WTC11 (cell line): Measurements from ENCODE around the gene SHC3. TPM values are rescaled to one million over a fixed set of nuclear protein-coding genes. Genes with fewer than 3 reads are reported as not detected.

Source experiments
- ATAC-seq: fragments of 200-7000 bp; cut with Tn5 transposase; 2 replicates; pipeline ENCODE4 v1.10.0; 2021; ENCODE audit warnings: mild to moderate bottlenecking, moderate library complexity
- CTCF ChIA-PET: fragments of 300-600 bp; sonication (Branson Sonifier 250); formaldehyde crosslinking; loops from one replicate; lab custom pipeline; 2021; ENCODE audit warnings: antibody characterized with exemption; lab: Charles Lee
- POLR2A ChIA-PET: fragments of 350-600 bp; sonication (Branson Sonifier 250); formaldehyde crosslinking; loops from one replicate; lab custom pipeline; 2021; ENCODE audit warnings: antibody characterized with exemption; lab: Charles Lee
- DNase-seq: peaks from one replicate; pipeline ENCODE4 v3.0.0; 2021; ENCODE audit warnings: low spot score
- H3K27ac Mint-ChIP-seq: 2 replicates; pipeline ENCODE4 v1.8.0; 2021; ENCODE audit warnings: mixed read lengths
- H3K27me3 Mint-ChIP-seq: 2 replicates; pipeline ENCODE4 v1.8.0; 2021; ENCODE audit warnings: low read depth, mild to moderate bottlenecking, moderate library complexity, mixed read lengths
- H3K36me3 Mint-ChIP-seq: 2 replicates; pipeline ENCODE4 v1.8.0; 2021; ENCODE audit warnings: mixed read lengths
- H3K4me1 Mint-ChIP-seq: 2 replicates; pipeline ENCODE4 v1.8.0; 2022; ENCODE audit warnings: mixed read lengths
- H3K4me3 Mint-ChIP-seq: 2 replicates; pipeline ENCODE4 v1.8.0; 2021; ENCODE audit warnings: mild to moderate bottlenecking, moderate library complexity, mixed read lengths
- H3K9me3 Mint-ChIP-seq: 2 replicates; pipeline ENCODE4 v1.8.0; 2021; ENCODE audit warnings: mixed read lengths
- AFF4 ChIP-seq: sonication (generic); formaldehyde crosslinking; IDR thresholded peaks from 2 replicates; pipeline ENCODE4 v1.8.1; 2023; ENCODE audit warnings: mild to moderate bottlenecking, missing genetic modification reagents, borderline replicate concordance
- ATF2 ChIP-seq: sonication (generic); formaldehyde crosslinking; IDR thresholded peaks from 2 replicates; pipeline ENCODE4 v1.8.1; 2022; ENCODE audit warnings: low read depth, missing genetic modification reagents, borderline replicate concordance
- GABPB1 ChIP-seq: sonication (generic); formaldehyde crosslinking; IDR thresholded peaks from 2 replicates; pipeline ENCODE4 v1.8.1; 2023; ENCODE audit warnings: mild to moderate bottlenecking, missing genetic modification reagents
- MAX ChIP-seq: sonication (generic); formaldehyde crosslinking; IDR thresholded peaks from 2 replicates; pipeline ENCODE4 v1.8.0; 2022; ENCODE audit warnings: mild to moderate bottlenecking, missing genetic modification reagents
- MXD4 ChIP-seq: fragments of 250-450 bp; sonication (Bioruptor Pico); IDR thresholded peaks from 2 replicates; pipeline ENCODE4 v1.8.0; 2021; ENCODE audit warnings: mild to moderate bottlenecking, moderate library complexity, borderline replicate concordance
- MYBL2 ChIP-seq: sonication (generic); formaldehyde crosslinking; IDR thresholded peaks from 2 replicates; pipeline ENCODE4 v1.8.1; 2023; ENCODE audit warnings: mild to moderate bottlenecking, moderate library complexity, missing genetic modification reagents
- NFATC4 ChIP-seq: fragments of 250-450 bp; sonication (Bioruptor Pico); IDR thresholded peaks from 2 replicates; pipeline ENCODE4 v1.9.0; 2021; ENCODE audit warnings: mild to moderate bottlenecking
- NFE2L1 ChIP-seq: sonication (generic); formaldehyde crosslinking; IDR thresholded peaks from 2 replicates; pipeline ENCODE4 v1.8.1; 2023; ENCODE audit warnings: missing genetic modification reagents
- NR3C1 ChIP-seq: sonication (generic); formaldehyde crosslinking; conservative IDR thresholded peaks from 2 replicates; pipeline ENCODE4 v1.8.1; 2023; ENCODE audit warnings: low read depth, mild to moderate bottlenecking, missing genetic modification reagents
- SP1 ChIP-seq: sonication (generic); formaldehyde crosslinking; conservative IDR thresholded peaks from 2 replicates; pipeline ENCODE4 v1.8.1; 2022; ENCODE audit warnings: missing genetic modification reagents
- ZBTB21 ChIP-seq: sonication (generic); formaldehyde crosslinking; IDR thresholded peaks from 2 replicates; pipeline ENCODE4 v1.8.1; 2023; ENCODE audit warnings: mild to moderate bottlenecking, missing genetic modification reagents, borderline replicate concordance
- total RNA-seq: library from RNA; stranded (reverse); gene quantifications from 3 replicates; pipeline ENCODE4 v1.2.3, GENCODE V29; 2021
- TF ChIP-seq, protein P1 (sequence below): sonication (generic); formaldehyde crosslinking; IDR thresholded peaks from 2 replicates; pipeline ENCODE4 v1.8.1; 2022; ENCODE audit warnings: mild to moderate bottlenecking, moderate library complexity, missing genetic modification reagents
- TF ChIP-seq, protein P2 (sequence below): fragments of 250-450 bp; sonication (Bioruptor Pico); IDR thresholded peaks from 2 replicates; pipeline ENCODE4 v1.9.0; 2021; ENCODE audit warnings: mild to moderate bottlenecking
- TF ChIP-seq, protein P3 (sequence below): sonication (generic); formaldehyde crosslinking; IDR thresholded peaks from 2 replicates; pipeline ENCODE4 v1.8.1; 2023; ENCODE audit warnings: mild to moderate bottlenecking, moderate library complexity, missing genetic modification reagents

Gene SHC3
- total RNA-seq, 1 experiment from 2014 or later: 4.9 TPM

- Mint-ChIP-seq H3K9me3 (peaks cover 16% of the 10 kb centered on the region), H3K27ac (no peak overlapping the region), H3K4me3 (no peak overlapping the region)
- POLR2A ChIA-PET: no interaction called here
- no peak; the same call in 1 of the 2 replicates for ATAC-seq
- TF ChIP-seq AFF4 (CRISPR knock-in tag) (no peak), ATF2 (no peak), MYBL2 (no peak), SP1 (CRISPR knock-in tag) (no peak)
- TF ChIP-seq, protein P1, sequence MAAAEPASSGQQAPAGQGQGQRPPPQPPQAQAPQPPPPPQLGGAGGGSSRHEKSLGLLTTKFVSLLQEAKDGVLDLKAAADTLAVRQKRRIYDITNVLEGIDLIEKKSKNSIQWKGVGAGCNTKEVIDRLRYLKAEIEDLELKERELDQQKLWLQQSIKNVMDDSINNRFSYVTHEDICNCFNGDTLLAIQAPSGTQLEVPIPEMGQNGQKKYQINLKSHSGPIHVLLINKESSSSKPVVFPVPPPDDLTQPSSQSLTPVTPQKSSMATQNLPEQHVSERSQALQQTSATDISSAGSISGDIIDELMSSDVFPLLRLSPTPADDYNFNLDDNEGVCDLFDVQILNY (CRISPR knock-in tag): no peak
- TF ChIP-seq, all 79 proteins: peak for 0
- peaks cover 27% of the 10 kb centered on the region for H3K36me3 Mint-ChIP-seq
- DNase-seq: no peak
- CTCF ChIA-PET: no interaction called here
- H3K27me3 Mint-ChIP-seq: no peaks in the 10 kb centered on the region
- H3K4me1 Mint-ChIP-seq: peaks cover 8% of the 10 kb centered on the region; the same call in 1 of the 2 replicates
Observed at GRCh38 chr9:89106224-89106851, 72.3 kb downstream of the SHC3 start.

DNA sequence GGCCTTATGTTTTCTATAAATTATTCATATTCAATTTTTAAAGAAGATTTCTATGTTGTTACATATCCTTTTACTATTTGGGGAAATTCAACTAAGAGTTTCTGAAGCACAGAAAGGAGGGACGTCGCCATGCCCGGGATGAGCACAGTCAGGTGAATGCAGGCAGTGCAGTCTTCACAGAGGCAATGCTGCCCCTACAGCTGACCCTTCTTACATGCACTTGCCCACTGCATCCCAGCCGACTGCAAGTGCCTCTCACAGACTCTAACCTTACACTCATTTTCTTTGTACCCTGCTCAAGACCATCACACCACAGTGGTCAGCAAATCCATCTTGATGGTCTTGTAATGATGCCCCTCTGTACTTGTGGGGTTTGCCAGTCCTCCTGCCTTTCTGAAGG, 73.8 kb downstream of the SHC3 start:
- peaks cover 4% of the 10 kb centered on the region for H3K9me3 Mint-ChIP-seq

More for the DNA sequence above, 73.8 kb downstream of the SHC3 start:
- ChIA-PET POLR2A (no interaction called here), CTCF (interaction anchor here (0.5 kb wide), 1 partner anchor 54 kb away, joined by 3 read pairs; no protein-coding TSS in a partner anchor)
- ATAC-seq (peak; percentile 46), DNase-seq (no peak)
- Mint-ChIP-seq H3K27ac (no peak overlapping the region), H3K36me3 (peaks cover 15% of the 10 kb centered on the region), H3K4me1 (no peaks in the 10 kb centered on the region), H3K4me3 (no peak overlapping the region), H3K27me3 (no peaks in the 10 kb centered on the region)
- TF ChIP-seq GABPB1 (no peak), NR3C1 (CRISPR knock-in tag) (no peak), NFE2L1 (CRISPR knock-in tag) (no peak), ZBTB21 (no peak), SP1 (CRISPR knock-in tag) (no peak), MAX (CRISPR knock-in tag) (no peak), MXD4 (no peak), NFATC4 (no peak)
- TF ChIP-seq, protein P2, sequence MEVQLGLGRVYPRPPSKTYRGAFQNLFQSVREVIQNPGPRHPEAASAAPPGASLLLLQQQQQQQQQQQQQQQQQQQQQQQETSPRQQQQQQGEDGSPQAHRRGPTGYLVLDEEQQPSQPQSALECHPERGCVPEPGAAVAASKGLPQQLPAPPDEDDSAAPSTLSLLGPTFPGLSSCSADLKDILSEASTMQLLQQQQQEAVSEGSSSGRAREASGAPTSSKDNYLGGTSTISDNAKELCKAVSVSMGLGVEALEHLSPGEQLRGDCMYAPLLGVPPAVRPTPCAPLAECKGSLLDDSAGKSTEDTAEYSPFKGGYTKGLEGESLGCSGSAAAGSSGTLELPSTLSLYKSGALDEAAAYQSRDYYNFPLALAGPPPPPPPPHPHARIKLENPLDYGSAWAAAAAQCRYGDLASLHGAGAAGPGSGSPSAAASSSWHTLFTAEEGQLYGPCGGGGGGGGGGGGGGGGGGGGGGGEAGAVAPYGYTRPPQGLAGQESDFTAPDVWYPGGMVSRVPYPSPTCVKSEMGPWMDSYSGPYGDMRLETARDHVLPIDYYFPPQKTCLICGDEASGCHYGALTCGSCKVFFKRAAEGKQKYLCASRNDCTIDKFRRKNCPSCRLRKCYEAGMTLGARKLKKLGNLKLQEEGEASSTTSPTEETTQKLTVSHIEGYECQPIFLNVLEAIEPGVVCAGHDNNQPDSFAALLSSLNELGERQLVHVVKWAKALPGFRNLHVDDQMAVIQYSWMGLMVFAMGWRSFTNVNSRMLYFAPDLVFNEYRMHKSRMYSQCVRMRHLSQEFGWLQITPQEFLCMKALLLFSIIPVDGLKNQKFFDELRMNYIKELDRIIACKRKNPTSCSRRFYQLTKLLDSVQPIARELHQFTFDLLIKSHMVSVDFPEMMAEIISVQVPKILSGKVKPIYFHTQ (CRISPR knock-in tag): no peak
- TF ChIP-seq, protein P3, sequence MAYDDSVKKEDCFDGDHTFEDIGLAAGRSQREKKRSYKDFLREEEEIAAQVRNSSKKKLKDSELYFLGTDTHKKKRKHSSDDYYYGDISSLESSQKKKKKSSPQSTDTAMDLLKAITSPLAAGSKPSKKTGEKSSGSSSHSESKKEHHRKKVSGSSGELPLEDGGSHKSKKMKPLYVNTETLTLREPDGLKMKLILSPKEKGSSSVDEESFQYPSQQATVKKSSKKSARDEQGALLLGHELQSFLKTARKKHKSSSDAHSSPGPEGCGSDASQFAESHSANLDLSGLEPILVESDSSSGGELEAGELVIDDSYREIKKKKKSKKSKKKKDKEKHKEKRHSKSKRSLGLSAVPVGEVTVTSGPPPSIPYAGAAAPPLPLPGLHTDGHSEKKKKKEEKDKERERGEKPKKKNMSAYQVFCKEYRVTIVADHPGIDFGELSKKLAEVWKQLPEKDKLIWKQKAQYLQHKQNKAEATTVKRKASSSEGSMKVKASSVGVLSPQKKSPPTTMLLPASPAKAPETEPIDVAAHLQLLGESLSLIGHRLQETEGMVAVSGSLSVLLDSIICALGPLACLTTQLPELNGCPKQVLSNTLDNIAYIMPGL (CRISPR knock-in tag): no peak
